HG02763 (cell line): ENCODE data around the gene DNER.

Experiments
- ATAC-seq: cut with Tn5 transposase; IDR thresholded peaks from one replicate; pipeline ENCODE4 v1.9.1; 2021; ENCODE audit warnings: mild to moderate bottlenecking, moderate library complexity; ENCODE audit not compliant: unreplicated experiment

Gene DNER

DNA sequence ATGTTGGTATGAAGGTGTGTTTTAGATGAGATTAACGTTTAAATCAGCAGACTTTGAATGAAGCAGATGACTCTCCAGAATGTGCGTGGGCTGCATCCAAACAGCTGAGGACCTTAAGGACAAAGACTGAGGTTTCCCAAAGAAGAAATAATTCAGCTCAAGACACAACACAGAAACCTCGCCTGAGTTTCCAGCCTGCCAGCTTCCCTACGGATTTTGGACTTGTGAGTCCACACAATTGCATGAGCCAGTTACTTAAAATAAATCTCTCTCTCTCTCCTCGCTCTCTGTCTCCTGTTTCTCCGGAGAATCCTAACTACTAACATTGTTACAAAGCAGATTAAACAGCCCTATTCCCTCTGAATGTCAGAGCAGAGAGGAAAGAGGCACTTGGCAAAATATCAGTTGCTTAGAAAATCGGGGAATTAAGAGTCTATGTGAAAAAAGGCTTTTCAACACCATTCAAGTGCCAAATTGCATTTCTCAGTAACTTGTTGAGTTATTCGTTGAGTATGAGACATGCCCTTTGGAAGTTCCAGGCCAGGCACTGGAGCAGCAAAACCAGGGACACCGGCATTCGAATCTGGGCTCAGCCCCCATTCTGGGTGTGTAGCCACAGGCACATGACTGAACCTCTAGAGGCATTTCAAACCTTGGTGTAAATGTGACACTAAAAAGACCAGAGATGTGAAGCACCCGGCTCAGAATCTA is 268.7 kb downstream of the DNER start:
- no peak for ATAC-seq

DNA sequence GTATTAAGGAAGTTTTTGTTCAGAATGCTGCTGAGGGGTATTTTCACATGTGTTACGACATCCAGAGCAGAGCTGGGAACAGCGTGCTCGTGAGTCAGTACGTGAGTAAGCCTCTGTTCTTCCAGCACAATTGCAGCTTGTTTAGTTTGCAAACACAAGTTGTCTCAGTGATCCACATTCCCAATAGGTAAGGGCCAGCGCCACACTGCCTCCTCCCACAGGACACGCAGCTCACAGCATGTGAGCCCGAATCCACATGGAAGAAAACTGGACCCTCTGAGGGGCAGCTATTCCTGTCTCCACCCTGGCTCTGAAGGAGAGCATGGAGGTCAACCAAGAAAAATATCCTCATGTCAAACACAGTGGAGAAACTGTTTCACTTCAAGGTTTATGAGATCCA is 269.3 kb downstream of the DNER start:
- ATAC-seq, result no peak

DNA sequence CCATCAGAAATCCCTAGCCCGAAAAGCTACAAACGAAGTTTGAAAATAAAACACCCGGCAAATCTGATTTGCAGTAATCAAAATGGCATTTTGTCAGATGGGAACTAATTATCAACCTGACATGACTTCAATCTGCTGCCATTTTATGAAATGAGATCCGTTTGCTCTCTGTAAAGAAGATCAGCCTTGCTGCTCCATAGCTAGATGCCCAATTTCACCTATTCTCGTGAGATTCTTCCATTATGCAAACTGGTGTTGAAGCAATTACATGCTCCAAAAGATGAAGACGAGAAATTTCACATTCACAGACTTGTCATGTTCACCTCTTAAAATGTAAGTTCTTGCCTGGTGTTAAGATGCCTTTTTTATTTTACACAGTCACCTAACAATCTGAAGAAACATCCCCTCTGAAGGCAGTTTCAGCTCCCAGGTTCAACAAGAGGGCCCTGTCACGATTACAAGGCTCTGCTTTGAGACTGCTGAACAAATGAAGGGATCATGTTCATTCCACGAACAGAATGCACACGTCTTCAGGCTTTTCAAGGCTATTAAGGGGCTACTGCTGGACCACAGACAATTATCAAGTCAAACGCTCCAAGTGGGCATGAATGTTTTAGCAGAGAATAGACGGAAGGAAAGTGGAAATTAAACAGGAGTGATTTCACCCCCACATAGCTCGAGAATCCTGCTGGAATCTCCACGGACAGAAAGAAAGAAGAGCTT is 270.6 kb downstream of the DNER start:
- no peak for ATAC-seq

DNA sequence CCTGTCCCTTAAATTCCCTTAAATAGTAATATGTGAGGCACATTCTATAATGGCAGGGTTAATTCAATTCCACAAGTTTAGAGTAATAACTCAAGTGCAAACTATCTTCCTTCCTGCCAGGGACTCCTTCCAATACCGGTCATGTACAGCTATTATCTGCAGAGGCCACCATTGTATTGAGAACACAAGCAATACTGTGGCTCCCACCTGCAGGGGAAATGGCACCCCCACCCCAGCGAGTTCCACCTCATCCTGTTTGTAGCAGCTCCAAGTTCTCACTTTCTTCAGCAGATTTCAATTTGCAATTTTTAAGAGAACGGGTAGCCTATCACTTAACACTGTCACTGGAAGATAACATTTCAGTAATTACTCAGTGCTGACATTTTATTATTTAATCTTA is 271.2 kb downstream of the DNER start:
- ATAC-seq, result no peak

DNA sequence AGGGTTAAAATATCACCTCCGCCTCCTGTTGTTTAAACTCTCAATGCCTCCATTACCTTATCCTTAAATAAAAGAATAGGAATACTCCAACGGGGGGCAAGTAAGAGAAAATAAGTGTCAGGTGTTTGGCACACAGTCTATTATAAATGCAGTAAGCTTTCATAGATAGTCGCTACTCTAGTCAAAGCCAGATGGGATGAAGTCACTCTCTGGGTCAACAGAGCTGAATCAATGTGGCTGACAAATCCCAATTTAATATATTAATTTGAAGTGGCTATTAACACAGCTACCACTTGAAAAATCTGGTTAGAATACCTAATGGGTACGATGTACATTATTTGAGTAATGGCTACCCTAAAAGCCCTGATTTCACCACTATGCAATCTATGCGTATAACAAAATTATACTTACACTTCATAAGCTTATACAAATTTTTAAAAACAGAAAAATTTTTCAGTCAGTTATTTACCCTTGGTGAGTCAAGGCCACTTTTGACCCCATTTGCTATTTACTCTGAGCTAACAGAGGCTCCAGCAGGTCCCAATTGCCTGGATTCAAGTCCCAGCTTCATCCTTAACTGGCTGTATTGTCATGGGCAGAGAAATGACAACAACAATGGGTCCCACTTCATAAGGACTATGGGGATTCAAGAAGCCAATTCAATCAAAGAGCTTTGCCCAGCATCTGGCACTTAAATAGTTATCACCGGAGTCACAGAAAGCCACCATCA is 275.8 kb downstream of the DNER start:
- ATAC-seq, result no peak

DNA sequence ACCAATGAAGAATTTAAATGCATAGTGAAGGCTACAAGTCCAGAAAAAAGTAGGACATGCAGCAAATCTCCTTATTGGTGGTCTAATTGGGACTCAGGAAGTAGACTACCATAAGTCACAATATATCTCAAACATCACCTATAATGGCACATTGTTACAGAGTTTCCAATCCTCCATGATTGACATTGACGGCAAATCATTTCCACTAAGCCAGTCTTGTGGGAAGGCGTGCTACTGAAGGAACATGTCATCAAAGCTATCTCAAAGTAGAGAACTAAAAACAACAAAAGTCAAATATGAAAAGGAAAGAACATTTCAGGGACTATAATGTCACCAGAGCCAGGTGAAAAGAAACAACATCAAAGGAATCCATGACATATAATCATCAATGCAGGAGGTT is 276.9 kb downstream of the DNER start:
- ATAC-seq, result no peak

DNA sequence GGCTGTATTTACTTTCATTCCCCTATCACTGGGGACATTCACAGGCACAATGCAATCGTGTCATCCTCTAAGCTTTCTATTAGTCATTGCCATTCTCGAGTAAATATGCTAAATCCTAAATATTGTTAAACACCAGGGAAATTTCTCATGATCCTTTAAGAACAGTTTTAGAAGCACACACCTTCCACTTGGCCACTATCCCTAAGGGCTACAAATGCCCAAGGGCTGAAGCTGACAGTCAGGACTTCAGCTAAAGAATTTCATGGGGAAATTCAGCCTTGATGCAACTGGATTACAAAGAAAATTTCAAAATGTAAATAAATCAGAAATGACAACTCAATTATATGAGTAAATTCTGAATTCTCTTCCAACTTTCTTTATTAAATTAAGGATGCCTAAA is 280.2 kb downstream of the DNER start:
- no peak for ATAC-seq

DNA sequence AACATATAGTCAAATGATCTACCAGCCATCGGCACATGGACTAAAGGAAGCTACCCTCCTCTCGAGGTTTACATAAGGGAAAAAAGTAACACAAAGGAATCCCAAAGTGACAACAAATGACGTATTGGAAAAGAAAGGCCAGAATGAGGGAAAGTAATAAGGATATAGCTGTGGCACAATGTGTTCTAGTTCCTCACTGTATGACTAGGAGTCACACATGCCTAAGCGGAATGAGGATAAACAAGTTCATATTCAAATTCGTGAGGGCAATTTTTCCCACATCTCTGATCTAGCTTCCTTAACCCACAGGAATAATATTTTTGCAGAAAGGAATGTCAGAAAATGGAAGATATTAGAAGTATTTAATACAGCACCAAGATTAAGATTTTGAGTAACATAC is 281.0 kb downstream of the DNER start:
- ATAC-seq, result no peak

DNA sequence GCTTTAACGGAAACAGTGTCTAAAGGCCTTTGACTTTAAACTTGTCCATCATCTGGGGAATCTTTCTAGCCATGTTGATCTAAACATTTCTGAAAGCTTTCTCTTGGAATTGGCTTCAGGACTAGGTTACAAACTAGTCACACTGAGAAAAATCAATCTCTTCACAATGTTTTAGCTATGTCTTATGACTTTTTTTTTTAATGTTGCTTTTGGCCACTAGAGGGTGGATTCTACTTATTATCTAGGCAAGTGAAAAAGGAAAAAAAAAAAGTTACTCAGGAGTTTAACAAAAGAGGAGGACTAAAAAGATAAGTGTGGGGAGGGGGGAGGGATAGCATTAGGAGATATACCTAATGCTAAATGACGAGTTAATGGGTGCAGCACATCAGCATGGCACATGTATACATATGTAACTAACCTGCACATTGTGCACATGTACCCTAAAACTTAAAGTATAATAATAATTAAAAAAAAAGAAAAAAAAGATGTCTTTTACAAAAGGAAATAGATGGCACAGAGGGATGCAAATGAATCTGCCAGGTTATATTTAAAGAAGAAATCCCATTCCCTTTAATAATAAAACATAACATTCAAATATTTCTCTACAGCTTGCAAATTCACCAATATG is 282.9 kb downstream of the DNER start:
- no peak for ATAC-seq

DNA sequence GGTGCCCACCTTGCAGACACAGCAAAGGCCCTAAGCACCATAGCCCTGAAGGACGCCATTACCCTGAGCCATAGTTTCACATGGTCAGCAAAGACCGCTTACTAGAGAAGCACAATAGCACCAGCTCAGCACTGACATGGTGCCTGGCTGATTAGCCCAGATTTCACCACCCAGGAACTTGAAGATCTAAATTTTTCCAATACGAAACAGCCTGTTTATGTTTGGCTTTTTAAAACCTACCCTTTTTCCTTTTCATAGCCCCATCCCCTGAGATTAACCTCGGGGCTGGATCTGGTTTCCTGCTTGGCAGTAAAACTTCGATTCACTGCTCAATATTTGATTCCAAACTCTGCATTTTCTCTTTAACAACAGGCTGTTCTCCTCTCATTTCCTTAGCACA is 284.8 kb downstream of the DNER start:
- no peak for ATAC-seq

DNA sequence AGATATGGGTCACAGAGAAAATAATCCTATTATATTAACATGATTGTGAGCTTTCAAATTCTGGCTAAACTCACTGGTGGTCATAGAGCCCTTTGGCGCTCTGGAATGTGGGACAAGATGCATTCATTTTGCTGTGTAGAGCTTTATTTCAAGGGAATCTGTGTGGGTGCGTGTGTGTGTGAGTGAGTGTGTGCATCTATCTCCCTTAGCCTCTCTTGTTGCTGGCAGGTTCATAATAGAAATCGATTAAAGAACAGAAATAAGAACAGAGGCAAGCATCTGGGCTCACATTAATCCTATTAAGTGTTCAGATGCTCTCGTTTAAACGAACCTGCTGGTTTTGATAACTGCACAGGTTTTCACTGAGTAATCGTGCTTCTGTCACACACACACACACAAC is 287.9 kb downstream of the DNER start:
- ATAC-seq, result no peak

DNA sequence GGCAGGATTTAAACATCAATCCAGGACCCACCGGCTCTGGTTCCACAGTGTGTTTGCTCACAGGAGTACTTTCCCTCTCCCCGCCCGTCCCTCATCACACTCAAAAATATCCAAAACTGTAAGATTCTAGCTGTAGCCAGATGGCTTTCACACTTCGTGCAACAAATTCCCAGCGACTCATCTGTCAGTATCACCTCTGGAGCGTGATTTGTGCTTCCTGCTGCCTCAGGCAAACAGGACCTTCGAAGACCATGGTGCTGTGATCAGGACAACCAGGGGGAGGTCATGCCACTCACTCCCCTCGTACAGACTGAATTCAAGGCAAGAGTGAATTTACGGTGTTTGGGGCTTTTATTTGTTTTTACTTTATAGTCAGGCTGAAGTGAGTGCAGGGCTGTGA is 288.8 kb downstream of the DNER start:
- no peak for ATAC-seq

DNA sequence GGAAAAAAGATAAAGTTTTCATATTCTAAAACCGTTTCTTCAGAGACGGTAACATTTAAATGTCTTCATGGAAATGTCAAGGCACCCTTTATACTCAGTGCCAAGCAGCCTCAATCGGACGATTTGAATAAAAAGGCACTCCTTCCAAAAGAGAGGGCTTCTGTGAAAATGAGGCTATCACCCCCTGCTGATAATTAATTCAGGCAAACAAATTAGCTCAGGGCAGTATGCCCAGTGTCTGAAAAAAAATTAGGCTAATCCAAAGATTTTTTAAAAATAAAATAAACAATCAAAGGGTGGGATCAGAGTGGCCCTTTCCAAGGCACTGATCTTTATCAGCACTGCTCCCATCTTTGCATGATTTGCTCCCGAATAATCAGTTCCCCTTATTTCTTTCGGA is 292.3 kb downstream of the DNER start:
- ATAC-seq, result no peak

DNA sequence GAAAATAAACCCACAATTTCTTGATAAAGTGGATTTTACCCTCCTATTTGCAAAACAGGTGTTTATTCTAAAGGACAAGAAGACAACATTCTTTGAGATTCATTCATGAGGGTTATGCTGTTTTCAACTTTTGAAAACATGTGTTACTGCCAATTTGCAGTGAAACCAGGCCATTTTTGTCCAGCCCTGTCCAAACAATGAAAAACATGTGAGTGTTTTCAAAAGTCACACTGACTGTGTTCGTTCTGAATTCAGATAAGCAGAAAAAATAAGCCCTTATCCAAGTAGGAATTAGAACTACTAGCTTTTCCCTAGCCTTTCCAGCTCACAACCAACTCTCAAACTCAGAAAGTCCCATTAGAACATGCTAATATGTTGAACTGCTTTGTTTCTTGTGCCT is 295.2 kb downstream of the DNER start:
- ATAC-seq, result no peak

DNA sequence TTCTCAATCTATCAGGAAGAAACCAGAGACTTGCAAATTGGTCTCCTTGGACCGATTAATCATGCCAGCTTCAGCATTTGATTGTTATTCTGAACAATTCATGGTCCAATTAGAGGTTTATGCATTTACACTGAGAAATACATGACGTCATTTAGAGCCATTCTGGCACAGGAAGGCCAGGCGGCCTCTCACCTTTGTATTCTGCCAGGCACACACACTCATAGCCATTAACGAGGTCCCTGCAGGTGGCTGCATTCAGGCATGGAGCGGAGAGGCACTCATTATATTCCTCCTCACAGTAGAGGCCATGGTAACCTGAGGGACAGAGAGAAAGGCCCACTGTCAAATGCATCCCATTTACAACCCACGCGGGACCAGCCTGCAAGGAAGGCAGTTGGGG is 296.4 kb downstream of the DNER start:
- no peak for ATAC-seq

DNA sequence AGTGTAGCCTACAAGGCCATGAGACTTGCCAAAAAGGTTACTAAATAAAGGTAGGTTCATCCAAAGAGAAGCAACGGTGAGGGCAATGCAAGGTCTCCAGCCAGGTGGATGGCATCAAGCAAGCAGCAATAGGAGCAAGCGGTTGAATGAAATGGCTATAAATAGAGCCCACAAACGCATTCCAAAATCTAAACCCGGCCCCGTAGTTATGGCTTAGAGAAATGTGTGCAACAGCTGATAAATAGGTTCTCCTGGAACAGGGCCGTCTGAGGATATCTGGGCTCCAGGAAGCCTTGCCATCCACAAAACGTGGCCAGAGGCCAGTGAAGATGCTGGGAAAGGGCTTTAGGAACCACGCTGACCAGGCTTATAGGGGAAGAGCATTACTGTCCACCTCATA is 297.2 kb downstream of the DNER start:
- ATAC-seq, result no peak

DNA sequence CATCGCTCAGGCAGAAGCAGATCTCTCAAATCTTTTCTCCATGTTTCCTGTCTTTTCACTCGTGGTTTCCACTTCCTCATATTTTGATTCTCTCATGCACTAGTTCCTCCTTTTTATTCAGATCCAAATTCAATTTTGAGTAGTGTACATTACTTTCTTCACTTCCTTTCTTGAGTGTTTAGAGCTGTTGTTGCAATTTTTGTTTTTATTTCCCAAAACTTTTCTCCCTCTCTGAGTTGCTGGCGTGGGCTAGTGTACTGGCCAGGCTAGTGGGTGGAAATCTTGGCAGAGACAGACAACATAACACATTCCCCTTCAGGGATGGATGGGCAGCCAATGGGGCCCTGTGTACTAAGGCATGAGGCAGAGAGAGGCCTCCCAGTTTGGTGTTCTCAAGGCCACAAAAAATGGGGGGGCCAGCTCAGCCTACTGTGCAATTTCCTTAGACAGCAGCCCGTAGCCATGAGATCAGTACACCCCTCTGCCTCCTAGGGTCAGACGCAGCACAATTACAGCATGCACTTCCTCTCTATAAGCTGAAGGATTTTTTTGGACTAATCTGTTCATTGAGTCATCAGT is 298.1 kb downstream of the DNER start:
- no peak for ATAC-seq

DNA sequence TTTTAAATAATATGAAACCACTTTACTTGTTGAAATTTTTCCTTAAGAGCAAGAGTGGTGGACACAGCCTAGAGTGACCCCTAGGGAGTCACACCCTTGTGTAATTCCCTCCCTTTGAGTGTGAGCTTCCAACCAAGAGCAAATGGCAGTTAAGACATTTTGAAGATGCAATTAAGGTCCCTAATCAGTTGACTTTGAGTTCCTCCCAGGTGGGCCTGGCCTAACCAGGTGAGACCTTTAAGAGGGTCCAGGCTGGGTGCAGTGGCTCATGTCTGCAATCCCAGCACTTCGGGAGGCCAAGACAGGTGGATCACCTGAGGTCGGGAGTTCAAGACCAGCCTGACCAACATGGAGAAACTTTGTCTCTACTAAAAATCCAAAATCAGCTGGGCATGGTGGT is 299.7 kb downstream of the DNER start:
- ATAC-seq, result no peak

DNA sequence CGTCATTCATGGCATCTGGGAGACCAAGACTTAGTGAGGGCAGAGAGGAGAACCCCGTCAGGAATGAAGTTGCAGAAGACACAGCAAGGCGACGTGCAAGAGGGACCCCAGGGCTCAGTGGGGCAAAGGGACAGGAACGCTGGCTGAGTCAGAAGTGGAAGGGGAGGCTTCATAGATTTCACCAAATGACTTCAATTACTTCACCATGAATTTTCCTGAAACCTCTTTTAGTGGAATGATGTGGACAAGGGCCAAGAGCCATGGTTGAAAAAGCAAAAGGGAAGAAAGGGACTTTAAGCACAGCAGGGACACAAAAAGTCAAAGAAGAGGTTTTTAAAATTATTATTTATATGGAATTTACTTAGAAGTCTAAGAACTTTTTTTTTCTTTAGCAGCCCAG is 301.7 kb downstream of the DNER start:
- ATAC-seq, result no peak

DNA sequence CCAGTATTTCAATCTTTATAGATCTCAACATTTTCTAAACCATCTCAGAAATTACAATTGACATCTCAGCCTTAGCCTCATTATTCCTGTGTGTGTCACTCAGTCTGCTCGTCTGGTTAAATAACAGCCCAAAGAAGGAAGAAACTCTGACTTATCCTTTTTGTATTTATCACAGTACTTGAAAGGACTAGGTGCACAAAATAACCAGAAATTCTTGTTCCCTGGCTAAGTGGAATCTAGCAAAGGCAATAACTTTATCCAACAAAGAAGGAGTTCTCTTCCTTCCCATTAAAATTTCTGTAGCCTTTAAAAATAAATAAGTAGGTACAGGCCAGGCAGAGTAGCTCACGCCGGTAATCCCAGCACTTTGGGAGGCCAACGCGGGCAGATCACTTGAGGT is 303.4 kb downstream of the DNER start:
- no peak for ATAC-seq

DNA sequence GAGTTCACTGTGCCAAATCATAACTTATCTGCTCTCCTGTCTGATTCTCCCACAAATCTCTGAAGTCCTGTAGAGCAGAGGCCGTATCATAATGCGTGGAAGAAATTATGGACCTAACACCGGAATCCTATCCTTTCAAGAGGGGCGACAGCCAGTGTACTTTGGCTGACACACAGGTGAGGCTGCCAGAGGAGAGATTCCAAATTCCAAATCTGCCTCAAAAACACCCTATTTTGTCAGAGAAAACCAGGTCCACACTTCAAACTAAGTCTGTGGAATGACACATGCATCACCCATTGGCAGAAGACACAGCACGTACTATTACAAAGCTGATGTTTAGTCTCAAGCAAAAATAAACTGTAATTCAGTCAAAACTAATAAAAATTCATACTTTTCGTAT is 304.1 kb downstream of the DNER start:
- no peak for ATAC-seq
